ENCODE results near the gene NFIC.

DNA sequence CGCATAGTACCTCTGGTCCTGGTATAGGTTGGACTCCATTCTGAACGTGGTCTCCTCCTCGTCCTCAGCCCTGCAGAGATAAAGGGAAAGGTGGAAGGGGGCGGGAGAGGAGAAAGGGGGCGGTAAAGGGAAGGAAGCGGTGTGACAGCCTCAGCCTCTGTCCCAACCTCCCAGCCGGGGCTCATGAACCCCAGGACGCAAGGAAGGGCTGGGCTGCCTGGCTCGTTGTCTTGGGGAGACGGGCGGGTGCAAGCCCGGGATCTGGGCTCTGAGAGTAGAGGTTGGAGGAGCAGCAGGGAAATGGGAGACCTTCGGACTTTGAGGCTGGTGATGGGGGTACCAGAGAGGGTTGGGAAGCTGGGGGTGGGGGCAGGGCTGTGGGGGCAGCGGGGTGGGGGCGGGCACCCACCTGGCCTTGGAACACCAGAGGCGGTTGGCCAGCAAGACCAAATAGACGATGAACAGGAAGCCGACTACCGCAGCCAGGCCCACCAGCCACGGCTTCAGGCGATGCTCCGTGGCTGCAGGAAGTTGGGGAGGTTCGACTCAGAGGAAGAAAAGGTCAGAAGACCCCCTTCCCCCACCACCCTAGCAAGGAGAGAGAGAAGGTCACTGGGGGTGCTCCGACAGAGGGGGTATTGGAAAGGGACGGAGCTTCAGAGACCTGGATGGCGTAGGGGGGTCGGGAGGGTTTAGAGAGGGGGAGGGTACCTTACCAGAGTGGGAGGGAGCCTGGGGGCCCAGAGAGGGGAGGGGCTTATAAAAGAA is 112.2 kb downstream of the NFIC start:
- no peak for TF ChIP-seq SNAI2 (CRISPR knock-in tag; IDR thresholded peaks at IDR 0.05)
- TF ChIP-seq, protein P1, sequence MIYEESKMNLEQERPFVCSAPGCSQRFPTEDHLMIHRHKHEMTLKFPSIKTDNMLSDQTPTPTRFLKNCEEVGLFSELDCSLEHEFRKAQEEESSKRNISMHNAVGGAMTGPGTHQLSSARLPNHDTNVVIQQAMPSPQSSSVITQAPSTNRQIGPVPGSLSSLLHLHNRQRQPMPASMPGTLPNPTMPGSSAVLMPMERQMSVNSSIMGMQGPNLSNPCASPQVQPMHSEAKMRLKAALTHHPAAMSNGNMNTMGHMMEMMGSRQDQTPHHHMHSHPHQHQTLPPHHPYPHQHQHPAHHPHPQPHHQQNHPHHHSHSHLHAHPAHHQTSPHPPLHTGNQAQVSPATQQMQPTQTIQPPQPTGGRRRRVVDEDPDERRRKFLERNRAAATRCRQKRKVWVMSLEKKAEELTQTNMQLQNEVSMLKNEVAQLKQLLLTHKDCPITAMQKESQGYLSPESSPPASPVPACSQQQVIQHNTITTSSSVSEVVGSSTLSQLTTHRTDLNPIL (CRISPR knock-in tag; IDR thresholded peaks at IDR 0.05; ENCODE audit: low read depth): no peak
- TF ChIP-seq TCF4 (CRISPR knock-in tag; IDR thresholded peaks at IDR 0.05; ENCODE audit: borderline replicate concordance): no peak
- TF ChIP-seq RARB (CRISPR knock-in tag; IDR thresholded peaks at IDR 0.05): no peak
- TF ChIP-seq, protein P2, sequence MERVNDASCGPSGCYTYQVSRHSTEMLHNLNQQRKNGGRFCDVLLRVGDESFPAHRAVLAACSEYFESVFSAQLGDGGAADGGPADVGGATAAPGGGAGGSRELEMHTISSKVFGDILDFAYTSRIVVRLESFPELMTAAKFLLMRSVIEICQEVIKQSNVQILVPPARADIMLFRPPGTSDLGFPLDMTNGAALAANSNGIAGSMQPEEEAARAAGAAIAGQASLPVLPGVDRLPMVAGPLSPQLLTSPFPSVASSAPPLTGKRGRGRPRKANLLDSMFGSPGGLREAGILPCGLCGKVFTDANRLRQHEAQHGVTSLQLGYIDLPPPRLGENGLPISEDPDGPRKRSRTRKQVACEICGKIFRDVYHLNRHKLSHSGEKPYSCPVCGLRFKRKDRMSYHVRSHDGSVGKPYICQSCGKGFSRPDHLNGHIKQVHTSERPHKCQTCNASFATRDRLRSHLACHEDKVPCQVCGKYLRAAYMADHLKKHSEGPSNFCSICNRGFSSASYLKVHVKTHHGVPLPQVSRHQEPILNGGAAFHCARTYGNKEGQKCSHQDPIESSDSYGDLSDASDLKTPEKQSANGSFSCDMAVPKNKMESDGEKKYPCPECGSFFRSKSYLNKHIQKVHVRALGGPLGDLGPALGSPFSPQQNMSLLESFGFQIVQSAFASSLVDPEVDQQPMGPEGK (CRISPR knock-in tag; IDR thresholded peaks at IDR 0.05; ENCODE audit: borderline replicate concordance): no peak
- no peak for TF ChIP-seq CSDC2 (CRISPR knock-in tag; IDR thresholded peaks at IDR 0.05)
- no peak for TF ChIP-seq OSR1 (CRISPR knock-in tag; IDR thresholded peaks at IDR 0.05)
- no peak for TF ChIP-seq ZFP3 (CRISPR knock-in tag; IDR thresholded peaks at IDR 0.05)
- TF ChIP-seq ISL1 (CRISPR knock-in tag; IDR thresholded peaks at IDR 0.05): no peak
- TF ChIP-seq ARNTL (CRISPR knock-in tag; IDR thresholded peaks at IDR 0.05; ENCODE audit: borderline replicate concordance, low read depth): no peak
- no peak for TF ChIP-seq PPARA (CRISPR knock-in tag; IDR thresholded peaks at IDR 0.05; ENCODE audit: borderline replicate concordance)
- no peak for TF ChIP-seq ZFP30 (CRISPR knock-in tag; IDR thresholded peaks at IDR 0.05)
- no peak for TF ChIP-seq GLIS3 (CRISPR knock-in tag; IDR thresholded peaks at IDR 0.05)
